Endothelial cell of umbilical vein (primary cell): ENCODE results near the gene MYO9A. TPM values are rescaled to one million over a fixed set of nuclear protein-coding genes. Genes with fewer than 3 reads are reported as not detected.

Experiments
- BruUV-seq: library from RNA; stranded (reverse); fragments of 400-500 nt; replicated peaks from 2 replicates; lab custom pipeline; 2021; lab: Mats Ljungman, UMichigan
- CTCF ChIA-PET: fragments of 300-600, 350-600 bp; sonication (Branson Sonifier 250); formaldehyde crosslinking; loops from one replicate; lab custom pipeline; 2021; ENCODE audit warnings: antibody characterized with exemption, inconsistent platforms; lab: Charles Lee
- POLR2A ChIA-PET: fragments of 300-600, 350-600 bp; sonication (Branson Sonifier 250); formaldehyde crosslinking; loops from one replicate; lab custom pipeline; 2021; ENCODE audit warnings: antibody characterized with exemption, inconsistent platforms; lab: Charles Lee
- DNase-seq: peaks from one replicate; pipeline ENCODE4 v3.0.0-alpha.2; 2011; ENCODE audit warnings: low read depth, low spot score
- FAIRE-seq: peaks from 2 replicates; lab custom pipeline; 2011; peaks lifted over from hg19 to GRCh38; lab: Jason Lieb, UNC
- H2AFZ ChIP-seq: 2 replicates; pipeline ENCODE4 v1.6.0; 2012; ENCODE audit warnings: low read depth, low read length, control low read depth, inconsistent platforms
- H3K27ac ChIP-seq: 2 replicates; pipeline ENCODE4 v1.5.1; 2011; ENCODE audit warnings: low read depth, mild to moderate bottlenecking, control low read depth, low read length, moderate library complexity; ENCODE audit not compliant: insufficient read depth
- H3K27me3 ChIP-seq, 2 experiments: 2 replicates each; pipeline versions ENCODE4 v1.6.0 to v1.6.1; 2011; ENCODE audit warnings: low read length in 2 of 2, mixed read lengths in 1 of 2; ENCODE audit not compliant: control insufficient read depth in 2 of 2, insufficient read depth in 2 of 2
- H3K36me3 ChIP-seq, 2 experiments: 2 replicates in 1 of 2; 3 replicates in 1 of 2; pipeline ENCODE4 v1.5.1; 2011; ENCODE audit warnings: low read length in 2 of 2, mild to moderate bottlenecking in 1 of 2, moderate library complexity in 1 of 2; ENCODE audit not compliant: control insufficient read depth in 2 of 2, insufficient read depth in 2 of 2; ENCODE audit errors: extremely low read depth in 1 of 2
- H3K4me1 ChIP-seq: 3 replicates; pipeline ENCODE4 v1.5.1; 2011; ENCODE audit warnings: mild to moderate bottlenecking, low read length; ENCODE audit not compliant: control insufficient read depth, insufficient read depth; ENCODE audit errors: extremely low read depth
- H3K4me2 ChIP-seq: 2 replicates; pipeline ENCODE4 v1.6.1; 2011; ENCODE audit warnings: low read length, control low read depth, mixed read lengths; ENCODE audit not compliant: insufficient read depth
- H3K4me3 ChIP-seq, 3 experiments: fragments of 200-600 bp in 1 of 3; sonication (generic), shearing (Covaris generic) in 1 of 3; replicated peaks in 1 of 3; 2 replicates each; pipeline ENCODE4 v1.5.1; 2011 to 2016; ENCODE audit warnings: control low read depth in 3 of 3, low read length in 3 of 3, mild to moderate bottlenecking in 2 of 3, inconsistent platforms in 1 of 3, low read depth in 1 of 3, moderate library complexity in 1 of 3; ENCODE audit not compliant: insufficient read depth in 1 of 3
- H3K79me2 ChIP-seq: 2 replicates; pipeline ENCODE4 v1.6.0; 2012; ENCODE audit warnings: low read length, inconsistent platforms; ENCODE audit not compliant: control insufficient read depth, insufficient read depth
- H3K9ac ChIP-seq: replicated peaks from 2 replicates; pipeline ENCODE3; 2011; ENCODE audit warnings: low read length, control low read depth; ENCODE audit not compliant: insufficient read depth; ENCODE audit errors: extremely low read depth
- H3K9me1 ChIP-seq: replicated peaks from 3 replicates; pipeline ENCODE4 v1.6.0; 2011; ENCODE audit warnings: mild to moderate bottlenecking, low read length; ENCODE audit not compliant: control insufficient read depth, insufficient read depth; ENCODE audit errors: extremely low read depth
- H3K9me3 ChIP-seq: replicated peaks from 2 replicates; pipeline ENCODE4 v1.5.1; 2012; ENCODE audit warnings: low read length, inconsistent platforms; ENCODE audit not compliant: control insufficient read depth, insufficient read depth
- H4K20me1 ChIP-seq: replicated peaks from 2 replicates; pipeline ENCODE3; 2011; ENCODE audit warnings: mild to moderate bottlenecking, low read length; ENCODE audit not compliant: control insufficient read depth, insufficient read depth; ENCODE audit errors: extremely low read depth
- CTCF ChIP-seq, 2 donors: IDR thresholded peaks; 1 replicate in 1 of 2; 2 replicates in 1 of 2; pipeline ENCODE4 v1.5.1; 2011; ENCODE audit warnings: low read length in 2 of 2, mild to moderate bottlenecking in 2 of 2, moderate library complexity in 2 of 2, control low read depth in 1 of 2, inconsistent platforms in 1 of 2, low read depth in 1 of 2; ENCODE audit not compliant: insufficient read depth in 1 of 2; ENCODE audit errors: extremely low read depth in 1 of 2
- EZH2 ChIP-seq: IDR thresholded peaks from 2 replicates; pipeline ENCODE4 v1.6.1; 2012; ENCODE audit warnings: borderline replicate concordance, low read depth, mild to moderate bottlenecking, moderate library complexity, low read length, inconsistent platforms; ENCODE audit not compliant: severe bottlenecking
- FOS ChIP-seq: IDR thresholded peaks from 2 replicates; pipeline ENCODE4 v1.6.1; 2011; ENCODE audit warnings: mild to moderate bottlenecking, low read length, moderate library complexity, borderline replicate concordance; ENCODE audit not compliant: insufficient read depth
- GATA2 ChIP-seq: IDR thresholded peaks from 2 replicates; pipeline ENCODE4 v1.7.0; 2011; ENCODE audit warnings: low read depth, mild to moderate bottlenecking, moderate library complexity, mixed read lengths, low read length; ENCODE audit not compliant: insufficient read length, insufficient read depth
- JUN ChIP-seq: IDR thresholded peaks from 2 replicates; pipeline ENCODE4 v1.6.1; 2011; ENCODE audit warnings: borderline replicate concordance, low read depth; ENCODE audit not compliant: insufficient read length, insufficient read depth
- MAX ChIP-seq: IDR thresholded peaks from 2 replicates; pipeline ENCODE4 v1.6.1; 2011; ENCODE audit not compliant: insufficient read depth, insufficient read length
- MYC ChIP-seq: IDR thresholded peaks from one replicate; pipeline ENCODE4 v1.6.1; 2011; ENCODE audit warnings: mild to moderate bottlenecking, low read depth, low read length
- POLR2A ChIP-seq: IDR thresholded peaks from 2 replicates; pipeline ENCODE4 v1.6.1; 2012; ENCODE audit warnings: low read depth, mild to moderate bottlenecking, control low read depth, low read length
- POLR2AphosphoS5 ChIP-seq: IDR thresholded peaks from 2 replicates; pipeline ENCODE4 v1.6.1; 2012; ENCODE audit warnings: low read depth, mild to moderate bottlenecking, control low read depth, low read length, moderate library complexity; ENCODE audit not compliant: insufficient read depth
- dilution Hi-C: fragments of 300-500 bp; cut with MboI; formaldehyde crosslinking; loops from one replicate; pipeline ENCODE4 v1.15.0; 2019; ENCODE audit warnings: low sequenced_read_pairs; ENCODE audit not compliant: extremely low pct_ligation_motif_present
- intact Hi-C: fragments of 100-400 bp; cut with micrococcal nuclease; formaldehyde crosslinking; loops from one replicate; pipeline ENCODE4 v1.10.0; 2022
- polyA plus RNA-seq, 4 experiments: library from polyadenylated mRNA; depleted of rRNA in 3 of 4; stranded (reverse) in 3 of 4; unstranded in 1 of 4; fragments of >200 nt; gene quantifications; 2 replicates each; pipeline versions ENCODE4 v1.2.1 to v1.2.3, GENCODE V29; 2011 to 2012; ENCODE audit warnings: missing spikeins in 1 of 4
- total RNA-seq: library from RNA; stranded (reverse); gene quantifications from 2 replicates; pipeline ENCODE4 v1.2.3, GENCODE V29; 2021

Gene MYO9A
- total and polyA plus RNA-seq, 2 donors (not counting 3 experiments of a cell fraction or from before 2014, with no cell fraction given), result 6.4 to 30.3 TPM

- H3K4me2 ChIP-seq, result no peak overlapping the region
- no peaks in the 10 kb centered on the region for H3K36me3 ChIP-seq
- no peaks in the 10 kb centered on the region for H4K20me1 ChIP-seq
- H3K27me3 ChIP-seq, result no peaks in the 10 kb centered on the region
- intact Hi-C loops (no loop called here), dilution Hi-C loops (no loop called here)
- H3K9ac ChIP-seq, result no peak overlapping the region
- CTCF ChIA-PET, result interaction anchor here (1.0 to 3.4 kb wide), 3 partner anchors 9 to 49 kb away, joined by 4 to 50 read pairs (median 4); no protein-coding TSS in a partner anchor
- FAIRE-seq, result peak; percentile 73
- POLR2A ChIA-PET, result no interaction called here
- no peaks in the 10 kb centered on the region for H3K9me1 ChIP-seq
- peak; percentile 64 for DNase-seq
- H3K27ac ChIP-seq, result peak overlapping the region; percentile 74
- H3K4me3 ChIP-seq, result no peak overlapping the region
- no TSS peak for BruUV-seq
- no peaks in the 10 kb centered on the region for H3K9me3 ChIP-seq
- no peaks in the 10 kb centered on the region for H3K79me2 ChIP-seq
- TF ChIP-seq MYC, result no peak
- TF ChIP-seq JUN, result peak; percentile 54
- peaks cover 45% of the 10 kb centered on the region for H3K4me1 ChIP-seq
- no peak overlapping the region for H2AFZ ChIP-seq
These were observed 325.4 kb downstream of the MYO9A start for GRCh38 chr15:71792521-71792920.

- Histone ChIP-seq H3K9me1 (no peaks in the 10 kb centered on the region), H3K79me2 (no peaks in the 10 kb centered on the region), H2AFZ (peak overlapping the region; percentile 39), H3K27ac (peak overlapping the region; percentile 74), H3K27me3 (no peaks in the 10 kb centered on the region), H3K9ac (no peak overlapping the region), H3K4me1 (peaks cover 47% of the 10 kb centered on the region), H3K4me2 (no peak overlapping the region), H3K9me3 (no peaks in the 10 kb centered on the region), H3K4me3 (no peak overlapping the region), H3K36me3 (no peaks in the 10 kb centered on the region), H4K20me1 (no peaks in the 10 kb centered on the region)
- POLR2A ChIA-PET, result no interaction called here
- BruUV-seq, result no TSS peak
- dilution Hi-C loops (no loop called here), intact Hi-C loops (loop anchor here (1.0 to 2.0 kb wide), 2 partner anchors 12 to 31 kb away; no protein-coding TSS in a partner anchor)
- no peak for FAIRE-seq
- no peak for DNase-seq
- CTCF ChIA-PET, result interaction anchor here (0.8 to 4.1 kb wide), 6 partner anchors 8 to 364 kb away, joined by 3 to 50 read pairs (median 8); no protein-coding TSS in a partner anchor
- TF ChIP-seq JUN (no peak), GATA2 (no peak), CTCF (IDR thresholded peaks at IDR 0.05; ENCODE audit: extremely low read depth in 1 of 2, insufficient read depth in 1 of 2, low read depth in 1 of 2, low read length in 2 of 2) (no peak), MAX (no peak), EZH2 (no peak), MYC (no peak), POLR2A (no peak), FOS (no peak), POLR2AphosphoS5 (no peak)
These were observed 326.0 kb downstream of the MYO9A start for GRCh38 chr15:71791975-71792374.
